HUES48 (cell line): ENCODE measurements around the gene ZBTB38.
A peak's percentile ranks its signal among the peaks of the same experiment; 100 is the strongest.

Experiments used
- H3K27ac ChIP-seq: one replicate; pipeline ENCODE4 v1.7.0; 2013; ENCODE audit warnings: low read depth, low read length, inconsistent platforms
- H3K27me3 ChIP-seq: 2 replicates; pipeline ENCODE4 v1.6.1; 2013; ENCODE audit warnings: mild to moderate bottlenecking, low read length; ENCODE audit not compliant: control insufficient read depth, insufficient read depth
- H3K36me3 ChIP-seq: 2 replicates; pipeline ENCODE4 v1.6.1; 2013; ENCODE audit warnings: low read length; ENCODE audit not compliant: control insufficient read depth, insufficient read depth
- H3K4me1 ChIP-seq: 2 replicates; pipeline ENCODE4 v1.6.1; 2013; ENCODE audit warnings: mild to moderate bottlenecking, low read length; ENCODE audit not compliant: control insufficient read depth, insufficient read depth
- H3K4me3 ChIP-seq: 2 replicates; pipeline ENCODE4 v1.5.1; 2013; ENCODE audit warnings: mild to moderate bottlenecking, low read depth, low read length
- H3K9ac ChIP-seq: 2 replicates; pipeline ENCODE4 v1.6.1; 2013; ENCODE audit warnings: mild to moderate bottlenecking, low read depth, low read length, moderate library complexity
- H3K9me3 ChIP-seq: 2 replicates; pipeline ENCODE4 v1.6.1; 2013; ENCODE audit warnings: low read length; ENCODE audit not compliant: control insufficient read depth, insufficient read depth

The ZBTB38 gene

DNA sequence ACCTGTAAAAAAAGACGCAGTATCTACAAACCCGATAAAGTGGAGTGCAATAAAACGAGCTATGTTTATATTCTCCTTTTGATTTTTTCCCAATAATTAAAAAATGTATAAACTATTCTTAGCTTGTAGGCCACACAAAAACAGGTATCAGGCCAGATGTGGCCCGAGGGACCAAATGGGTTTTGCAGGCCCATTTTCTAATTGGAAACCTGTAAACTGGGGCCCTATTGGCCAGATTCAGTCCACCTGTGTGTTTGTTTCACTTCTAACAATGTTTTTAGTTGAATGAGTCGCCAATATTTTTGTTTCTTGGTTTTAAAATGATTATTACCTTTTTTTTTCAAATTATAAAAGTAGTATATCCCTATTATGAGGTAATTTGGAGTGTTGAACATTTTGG is 29.7 kb downstream of the ZBTB38 start:
- Histone ChIP-seq H3K36me3 (no peaks in the 10 kb centered on the region), H3K4me1 (peaks cover 26% of the 10 kb centered on the region), H3K9ac (no peak overlapping the region), H3K4me3 (no peak overlapping the region), H3K27me3 (peaks cover 3% of the 10 kb centered on the region), H3K9me3 (no peaks in the 10 kb centered on the region), H3K27ac (no peak overlapping the region)

DNA sequence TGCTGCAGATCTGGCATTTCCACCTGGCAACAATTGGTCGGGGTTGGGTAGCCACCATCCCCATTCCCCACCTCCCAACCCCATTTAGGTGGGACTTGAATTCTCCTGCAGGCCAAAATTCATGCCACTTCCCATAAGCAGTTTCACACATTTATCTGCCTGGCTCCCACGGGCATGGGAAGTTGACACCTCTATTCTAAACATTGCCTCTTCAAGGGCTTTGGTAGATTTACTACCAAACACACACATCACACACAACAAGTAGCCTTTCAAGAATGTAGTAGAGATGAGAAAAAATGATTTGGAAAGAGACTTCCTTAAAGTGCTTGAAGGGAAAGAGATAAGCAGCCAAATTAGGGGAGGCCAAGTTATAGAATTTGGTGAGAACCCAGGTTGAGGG is 30.9 kb downstream of the ZBTB38 start:
- no peak overlapping the region for H3K9ac ChIP-seq

GRCh38 chr3:141400073-141400971 is 32.0 kb downstream of the ZBTB38 start:
- Histone ChIP-seq H3K36me3 (peaks cover 8% of the 10 kb centered on the region; the same call in 1 of the 2 replicates), H3K9me3 (no peaks in the 10 kb centered on the region), H3K9ac (no peak overlapping the region), H3K27me3 (peaks cover 27% of the 10 kb centered on the region), H3K4me1 (peaks cover 22% of the 10 kb centered on the region), H3K27ac (peak overlapping the region; percentile 46), H3K4me3 (no peak overlapping the region)

More for the DNA sequence above, 30.9 kb downstream of the ZBTB38 start:
- Histone ChIP-seq H3K27me3 (peaks cover 15% of the 10 kb centered on the region), H3K4me1 (peaks cover 22% of the 10 kb centered on the region), H3K36me3 (peaks cover 3% of the 10 kb centered on the region; the same call in 1 of the 2 replicates), H3K9me3 (no peaks in the 10 kb centered on the region), H3K4me3 (no peak overlapping the region), H3K27ac (no peak overlapping the region)

DNA sequence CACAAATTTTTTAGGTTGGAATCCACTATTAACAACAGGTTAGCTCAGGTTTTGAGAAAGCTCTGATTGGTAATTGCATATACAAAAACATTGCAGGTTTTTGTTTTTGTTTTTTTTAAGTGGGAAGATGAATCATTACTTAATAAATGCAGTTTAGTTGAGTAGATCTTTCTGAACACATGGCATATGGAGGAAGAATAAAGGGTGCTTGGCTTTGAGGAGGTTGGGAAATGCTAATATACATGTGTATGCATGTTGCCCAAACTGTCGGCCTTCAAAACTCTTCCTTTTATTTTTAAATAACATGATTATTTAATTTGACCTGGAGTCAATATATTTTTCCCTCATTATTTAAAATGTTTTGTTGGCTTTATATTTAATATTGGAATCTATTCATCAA is 32.8 kb downstream of the ZBTB38 start:
- peaks cover 22% of the 10 kb centered on the region for H3K4me1 ChIP-seq
- H3K9me3 ChIP-seq = no peaks in the 10 kb centered on the region
- H3K36me3 ChIP-seq = peaks cover 8% of the 10 kb centered on the region; the same call in 1 of the 2 replicates
- no peak overlapping the region for H3K9ac ChIP-seq
- H3K4me3 ChIP-seq = no peak overlapping the region
- no peak overlapping the region for H3K27ac ChIP-seq
- H3K27me3 ChIP-seq = peaks cover 34% of the 10 kb centered on the region

GRCh38 chr3:141401573-141402475 is 33.5 kb downstream of the ZBTB38 start:
- peak overlapping the region; percentile 85 for H3K4me3 ChIP-seq
- peaks cover 42% of the 10 kb centered on the region for H3K27me3 ChIP-seq
- no peaks in the 10 kb centered on the region for H3K9me3 ChIP-seq
- H3K9ac ChIP-seq = peak overlapping the region; percentile 65; the same call in 1 of the 2 replicates
- H3K27ac ChIP-seq = peak overlapping the region; percentile 56
- peaks cover 22% of the 10 kb centered on the region for H3K4me1 ChIP-seq
- H3K36me3 ChIP-seq = peaks cover 8% of the 10 kb centered on the region; the same call in 1 of the 2 replicates

GRCh38 chr3:141402476-141403171 is 34.3 kb downstream of the ZBTB38 start:
- Histone ChIP-seq H3K36me3 (peaks cover 8% of the 10 kb centered on the region; the same call in 1 of the 2 replicates), H3K4me1 (peaks cover 22% of the 10 kb centered on the region), H3K9ac (peak overlapping the region; percentile 65; the same call in 1 of the 2 replicates), H3K4me3 (peak overlapping the region; percentile 85), H3K27me3 (peaks cover 49% of the 10 kb centered on the region), H3K27ac (peak overlapping the region; percentile 56), H3K9me3 (no peaks in the 10 kb centered on the region)

GRCh38 chr3:141403576-141403975 is 35.3 kb downstream of the ZBTB38 start:
- Histone ChIP-seq H3K4me3 (no peak overlapping the region), H3K4me1 (peaks cover 22% of the 10 kb centered on the region), H3K36me3 (peaks cover 8% of the 10 kb centered on the region; the same call in 1 of the 2 replicates), H3K27ac (no peak overlapping the region), H3K9me3 (no peaks in the 10 kb centered on the region), H3K9ac (no peak overlapping the region), H3K27me3 (peaks cover 58% of the 10 kb centered on the region)

DNA sequence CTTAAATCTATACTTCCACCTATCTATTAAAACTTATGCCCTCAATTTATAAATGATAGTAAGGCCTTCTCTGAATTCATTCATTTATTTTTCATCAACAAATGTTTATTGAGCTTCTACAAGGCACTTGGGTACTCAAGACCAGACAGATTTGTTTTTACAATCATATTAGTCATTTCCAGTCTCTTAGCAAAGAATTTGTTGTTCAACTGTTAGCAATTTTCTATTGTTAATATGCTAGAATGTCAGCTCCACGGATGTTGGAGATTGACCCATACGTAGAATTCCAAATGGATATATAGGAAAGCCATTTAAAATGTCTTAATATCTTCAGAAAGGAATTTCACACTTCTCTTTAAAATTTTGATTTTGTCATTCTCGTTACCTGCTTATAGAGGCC is 36.7 kb downstream of the ZBTB38 start:
- Histone ChIP-seq H3K27me3 (peaks cover 70% of the 10 kb centered on the region), H3K9ac (no peak overlapping the region), H3K9me3 (no peaks in the 10 kb centered on the region), H3K36me3 (peaks cover 8% of the 10 kb centered on the region; the same call in 1 of the 2 replicates), H3K27ac (no peak overlapping the region), H3K4me1 (peaks cover 27% of the 10 kb centered on the region), H3K4me3 (no peak overlapping the region)

- no peak overlapping the region for H3K27ac ChIP-seq
- H3K27me3 ChIP-seq = peaks cover 76% of the 10 kb centered on the region
- H3K9ac ChIP-seq = no peak overlapping the region
- H3K4me3 ChIP-seq = no peak overlapping the region
- H3K4me1 ChIP-seq = peaks cover 21% of the 10 kb centered on the region
- H3K9me3 ChIP-seq = no peaks in the 10 kb centered on the region
- peaks cover 8% of the 10 kb centered on the region; the same call in 1 of the 2 replicates for H3K36me3 ChIP-seq
Observed at GRCh38 chr3:141405591-141405990, 37.3 kb downstream of the ZBTB38 start.

DNA sequence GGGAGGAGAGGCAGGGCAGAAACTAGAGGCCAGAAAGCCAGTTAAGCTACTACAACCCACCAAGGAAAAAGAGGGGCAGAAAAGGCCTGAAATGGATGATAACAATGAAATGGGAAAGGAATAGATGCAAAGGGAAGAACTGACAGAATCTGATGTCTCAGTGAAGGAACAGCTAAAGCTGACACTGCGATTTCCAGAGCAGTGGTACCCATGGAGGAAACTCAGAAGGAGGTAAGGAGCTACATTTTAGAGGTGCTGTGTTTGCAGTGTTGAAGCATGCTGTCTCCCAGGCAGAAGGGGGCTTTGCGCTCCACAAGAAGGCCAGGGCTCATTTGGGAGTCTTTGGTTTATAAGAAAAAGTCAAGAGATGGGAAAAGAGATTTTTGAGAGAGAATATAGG is 38.0 kb downstream of the ZBTB38 start:
- peaks cover 8% of the 10 kb centered on the region; the same call in 1 of the 2 replicates for H3K36me3 ChIP-seq
- H3K27ac ChIP-seq = no peak overlapping the region
- no peak overlapping the region for H3K9ac ChIP-seq
- no peaks in the 10 kb centered on the region for H3K9me3 ChIP-seq
- H3K27me3 ChIP-seq = peaks cover 83% of the 10 kb centered on the region
- peaks cover 14% of the 10 kb centered on the region for H3K4me1 ChIP-seq
- H3K4me3 ChIP-seq = no peak overlapping the region
